HG03280 (cell line): Measurements from ENCODE around the gene PRR33.
"Not testable (repeated sequence)": the region's sequence is repeated elsewhere in the genome, so short reads cannot be mapped to it uniquely, and the experiment has no call there.

Experiments used
- ATAC-seq: cut with Tn5 transposase; IDR thresholded peaks from one replicate; pipeline ENCODE4 v1.9.1; 2021; ENCODE audit warnings: mild to moderate bottlenecking, moderate library complexity; ENCODE audit not compliant: unreplicated experiment

The PRR33 gene

DNA sequence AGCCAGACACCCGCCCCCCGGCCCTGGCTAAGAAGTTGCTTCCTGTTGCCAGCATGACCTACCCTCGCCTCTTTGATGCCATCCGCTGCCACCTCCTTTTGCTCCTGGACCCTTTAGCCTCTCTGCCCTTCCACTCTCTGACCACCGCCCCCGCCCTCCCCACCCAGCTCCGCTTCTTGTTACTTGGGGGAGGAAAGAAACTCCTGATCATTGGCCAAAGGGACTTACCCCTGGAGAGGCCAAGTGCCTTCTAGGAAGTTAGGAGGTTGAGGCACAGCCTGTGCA is at the start of gene PRR33:
Gene PRR33, minus strand, starts transcription at position 65 of the 285 bp plus-strand sequence. CDS start 1,311 bp downstream, outside the sequence.
- ATAC-seq: no peak

- not testable (repeated sequence) for ATAC-seq
These were observed 48.1 kb upstream of the PRR33 start for GRCh38 chr11:1939788-1940187.

DNA sequence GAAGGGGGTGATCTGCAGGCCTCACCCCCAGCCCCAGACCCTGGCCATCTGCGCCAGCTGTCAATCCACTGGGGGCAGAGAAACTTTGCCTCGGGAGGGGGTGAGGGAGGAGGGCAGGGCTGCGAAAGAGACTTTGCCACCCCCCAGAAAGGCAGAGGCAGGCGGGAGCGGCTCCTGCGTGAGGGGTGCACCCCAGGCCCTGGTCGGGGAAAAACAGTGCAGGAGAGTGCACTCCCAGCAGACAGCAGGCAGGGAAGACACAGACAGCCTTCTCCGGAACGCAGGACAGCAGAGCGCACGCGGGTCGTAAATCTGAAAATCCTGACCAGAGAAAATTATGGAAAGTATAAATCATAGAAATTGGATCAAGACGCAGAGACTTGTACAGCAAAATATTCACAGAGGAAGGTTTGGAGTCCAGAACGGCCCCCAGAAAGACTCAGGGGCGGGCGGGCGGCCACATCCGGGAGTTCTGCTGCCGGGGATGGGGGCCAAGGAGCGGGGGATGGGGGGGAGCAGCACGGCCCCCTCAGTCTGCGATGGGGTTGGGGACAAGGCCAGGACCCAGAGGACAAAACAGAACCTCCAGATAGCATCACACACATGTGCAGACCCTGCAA is 47.4 kb upstream of the PRR33 start:
- ATAC-seq: no peak

- ATAC-seq: no peak
These were observed 46.8 kb upstream of the PRR33 start for GRCh38 chr11:1938343-1939005.

DNA sequence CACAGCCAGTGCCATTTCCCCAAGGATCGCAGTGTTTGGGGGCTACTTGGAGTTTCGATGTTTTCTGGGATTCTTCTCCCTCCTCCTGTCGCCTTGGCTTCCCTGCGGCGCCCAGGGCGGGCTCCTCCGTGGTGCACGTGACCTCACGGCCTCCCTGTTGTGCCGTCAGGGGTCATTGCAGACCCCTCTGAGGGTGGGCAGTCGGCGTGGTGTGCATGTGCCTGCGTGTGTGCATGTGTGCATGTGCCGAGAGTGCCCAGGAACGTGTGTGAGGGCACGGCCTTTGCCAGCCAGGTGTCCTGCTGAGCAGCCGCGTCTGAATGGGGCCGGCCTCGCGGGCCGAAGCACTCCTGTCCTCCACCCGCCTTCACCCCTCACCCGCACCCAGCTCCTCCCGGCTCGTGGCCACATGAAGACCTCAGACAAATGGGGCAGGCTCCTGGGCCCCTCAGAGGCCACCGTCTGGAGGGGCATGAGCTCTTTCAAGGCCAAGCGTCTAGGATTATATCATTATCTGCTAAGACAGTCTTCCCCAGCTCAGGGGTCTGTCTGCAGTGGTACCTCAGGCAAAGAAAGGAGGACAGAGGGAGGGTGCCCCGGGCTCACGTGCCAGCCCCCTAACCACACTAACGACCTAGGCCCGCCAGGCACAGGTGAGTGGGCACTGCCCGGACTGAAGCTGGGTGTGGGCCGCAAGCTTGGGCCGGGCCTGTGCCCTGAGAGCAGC is 46.1 kb upstream of the PRR33 start:
- ATAC-seq: no peak

GRCh38 chr11:1936781-1937615 is 45.3 kb upstream of the PRR33 start:
- ATAC-seq: no peak

- ATAC-seq: no peak
These were observed 44.5 kb upstream of the PRR33 start for GRCh38 chr11:1936072-1936780.

DNA sequence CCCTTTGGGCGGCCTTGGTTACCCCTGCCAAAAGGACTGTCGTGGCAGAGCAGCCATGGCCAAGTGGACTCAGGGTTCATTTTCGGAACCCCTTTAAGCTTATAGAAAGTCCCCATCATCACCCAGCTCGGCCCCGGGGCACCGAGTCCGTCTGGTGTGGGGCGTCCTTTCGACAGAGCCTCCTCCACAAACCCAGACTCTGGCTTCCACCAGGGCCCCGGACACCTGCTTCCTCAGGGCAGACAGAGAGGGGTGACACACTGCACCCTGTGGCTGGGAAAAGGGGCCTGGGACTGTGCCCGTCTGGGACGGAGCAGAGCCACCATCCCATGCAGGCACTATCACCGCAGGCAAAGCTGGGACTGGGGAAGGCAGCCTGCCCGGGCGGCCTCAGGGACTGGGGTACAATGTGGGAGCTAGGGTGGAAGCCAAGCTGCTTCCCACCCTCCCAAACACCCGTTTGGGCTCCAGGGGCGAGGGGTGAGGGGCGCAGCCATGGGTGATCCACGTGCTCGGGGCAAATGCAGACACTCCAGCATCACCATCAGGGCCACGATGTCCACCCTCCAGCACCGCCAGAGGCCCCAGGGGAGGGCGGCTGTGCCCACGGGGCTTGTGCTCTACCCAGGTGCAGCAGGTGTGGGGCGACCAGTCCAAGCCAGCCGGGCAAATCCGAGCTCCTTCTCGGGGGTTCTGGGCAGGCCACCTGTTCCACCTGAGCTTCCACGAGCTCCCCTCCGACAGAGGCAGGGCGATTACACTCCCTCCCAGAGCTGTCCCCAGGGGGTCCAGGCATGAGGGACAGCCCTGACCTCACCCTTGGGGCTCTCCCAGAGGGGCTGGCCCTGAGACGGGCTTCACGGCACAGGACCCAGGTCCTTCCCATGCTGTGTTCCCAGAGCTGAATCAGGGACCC is 43.7 kb upstream of the PRR33 start:
- no peak for ATAC-seq

DNA sequence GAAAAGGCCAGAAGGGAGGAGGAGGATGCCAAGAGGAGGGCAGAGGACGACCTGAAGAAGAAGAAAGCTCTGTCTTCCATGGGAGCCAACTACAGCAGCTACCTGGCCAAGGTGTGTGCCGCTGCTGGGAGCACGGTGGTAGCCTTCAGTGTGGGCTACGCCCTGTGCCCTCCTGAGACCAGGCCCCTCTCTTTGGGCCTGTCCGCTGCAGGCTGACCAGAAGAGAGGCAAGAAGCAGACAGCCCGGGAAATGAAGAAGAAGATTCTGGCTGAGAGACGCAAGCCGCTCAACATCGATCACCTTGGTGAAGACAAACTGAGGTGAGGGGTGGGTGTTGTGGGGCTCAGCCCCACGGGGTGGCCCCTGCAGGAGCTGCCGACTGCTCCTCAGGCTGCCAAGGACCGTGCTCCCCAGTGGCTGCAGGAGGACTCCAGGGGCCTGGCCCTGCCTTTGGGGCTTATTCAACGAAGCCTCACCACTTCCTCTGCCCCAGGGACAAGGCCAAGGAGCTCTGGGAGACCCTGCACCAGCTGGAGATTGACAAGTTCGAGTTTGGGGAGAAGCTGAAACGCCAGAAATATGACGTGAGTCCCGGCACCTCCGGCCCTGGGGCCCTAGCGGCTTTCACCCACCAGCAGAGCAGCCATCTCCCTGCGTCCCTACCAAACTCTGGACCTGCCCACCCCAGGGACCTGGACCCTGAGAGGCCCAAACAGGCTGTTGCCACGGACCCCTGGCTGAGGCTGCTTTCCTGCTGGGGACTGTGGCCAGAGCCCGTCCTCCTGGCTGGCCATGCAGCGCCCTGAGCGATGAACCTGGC is 42.9 kb upstream of the PRR33 start:
- no peak for ATAC-seq

GRCh38 chr11:1933416-1934334 is 42.0 kb upstream of the PRR33 start:
- no peak for ATAC-seq

- ATAC-seq: no peak
These were observed 41.0 kb upstream of the PRR33 start for GRCh38 chr11:1932681-1933080.

DNA sequence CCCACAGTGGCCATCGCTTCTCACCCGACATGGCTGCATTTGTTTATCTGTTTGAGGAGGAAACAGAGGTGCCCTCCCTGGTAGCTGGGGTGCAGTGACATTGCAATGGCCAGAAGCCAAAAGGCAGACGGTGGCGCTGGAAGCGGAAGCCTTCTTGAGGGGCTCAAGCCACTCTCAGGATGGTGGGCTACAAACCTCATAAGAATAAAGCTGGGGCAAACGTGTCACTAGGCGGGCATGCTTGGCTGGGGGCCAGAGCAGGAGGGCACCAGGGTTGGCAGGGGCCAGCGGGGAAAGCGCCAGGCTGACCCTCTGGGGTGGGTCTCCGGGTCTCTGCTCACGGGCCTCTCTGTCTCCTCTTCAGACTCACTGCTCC is 40.4 kb upstream of the PRR33 start:
- ATAC-seq: no peak

DNA sequence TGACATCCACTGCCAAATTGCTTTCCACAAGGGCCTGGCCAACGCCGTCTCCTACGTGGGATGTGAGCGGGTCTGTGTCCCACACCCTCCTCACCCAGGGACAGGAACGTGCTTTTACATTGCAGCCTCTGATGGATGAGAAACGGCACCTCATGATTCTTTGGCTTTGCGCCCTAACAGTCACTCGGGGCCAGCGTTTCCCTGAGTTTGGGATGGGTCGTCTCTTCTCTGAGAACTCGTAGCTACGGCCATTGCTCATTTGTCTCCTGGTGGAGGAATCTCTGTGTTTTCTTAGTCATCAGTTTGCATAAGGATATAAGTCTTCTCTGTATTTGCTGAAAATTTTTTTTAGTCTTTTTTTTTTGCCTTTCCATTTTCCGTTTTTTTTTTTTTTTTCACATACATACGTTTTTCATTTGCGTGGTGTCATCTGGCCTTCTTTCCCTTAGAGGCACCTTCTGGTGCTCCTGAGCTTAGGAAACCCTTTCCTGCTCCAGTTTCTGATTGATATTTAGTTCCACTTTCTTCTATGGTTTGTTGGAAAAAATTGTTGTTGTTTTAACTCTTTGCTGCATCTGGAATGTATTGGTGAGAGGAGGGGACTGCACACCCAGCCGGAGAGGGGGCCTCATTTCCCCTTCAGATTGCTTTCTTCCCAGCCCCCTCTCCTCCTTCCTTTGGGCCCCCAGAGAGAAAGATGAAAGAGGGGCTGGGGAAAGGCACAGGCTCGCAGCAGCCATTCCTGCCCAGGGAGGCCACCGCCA is 39.8 kb upstream of the PRR33 start:
- ATAC-seq: no peak

DNA sequence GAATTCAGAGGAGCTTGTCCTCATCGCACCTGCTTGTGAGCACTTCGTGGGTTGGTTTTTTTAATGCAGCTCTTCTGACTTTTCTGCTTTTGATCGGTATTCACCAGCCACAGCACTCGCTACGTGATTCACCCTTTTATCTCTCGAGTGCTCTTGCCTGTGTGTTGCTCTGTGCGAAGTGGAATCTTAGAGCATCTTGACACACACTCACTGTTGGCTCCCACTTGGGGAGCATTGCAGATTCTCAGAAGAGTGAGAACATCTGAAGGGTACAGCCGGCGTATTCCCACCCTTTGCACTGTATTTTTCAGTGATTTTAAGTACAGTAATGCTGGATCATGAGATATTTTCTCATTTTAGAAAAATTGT is 38.8 kb upstream of the PRR33 start:
- ATAC-seq: no peak

GRCh38 chr11:1929621-1930461 is 38.1 kb upstream of the PRR33 start:
- no peak for ATAC-seq

- no peak for ATAC-seq
These were observed 37.3 kb upstream of the PRR33 start for GRCh38 chr11:1928891-1929541.
